Kidney epithelial cell (primary cell): ENCODE measurements around the gene MANSC1. TPM values are rescaled to one million over a fixed set of nuclear protein-coding genes. Genes with fewer than 3 reads are reported as not detected.

ENCODE experiments used
- DNase-seq: peaks from one replicate; pipeline ENCODE4 v3.0.0-alpha.2; 2010; ENCODE audit warnings: low read depth
- H3K27me3 ChIP-seq: 2 replicates; pipeline ENCODE4 v1.6.0; 2011; ENCODE audit warnings: low read length; ENCODE audit not compliant: control insufficient read depth, insufficient read depth
- H3K36me3 ChIP-seq: 2 replicates; pipeline ENCODE4 v1.5.1; 2011; ENCODE audit warnings: low read length; ENCODE audit not compliant: control insufficient read depth, insufficient read depth
- H3K4me3 ChIP-seq: 2 replicates; pipeline ENCODE4 v1.5.1; 2011; ENCODE audit warnings: low read depth, mild to moderate bottlenecking, control low read depth, low read length
- CTCF ChIP-seq: IDR thresholded peaks from 2 replicates; pipeline ENCODE4 v1.5.1; 2011; ENCODE audit warnings: mild to moderate bottlenecking, moderate library complexity, low read length, control low read depth, inconsistent platforms; ENCODE audit not compliant: insufficient read depth, poor library complexity, severe bottlenecking
- total RNA-seq: library from RNA; depleted of rRNA; stranded (reverse); fragments of >200 nt; gene quantifications from 2 replicates; pipeline ENCODE4 v1.2.3, GENCODE V29; 2015

Gene MANSC1
- total RNA-seq, 1 donor from 2014 or later, result 5.8 TPM

- no peaks in the 10 kb centered on the region for H3K36me3 ChIP-seq
- TF ChIP-seq CTCF, result no peak
- H3K27me3 ChIP-seq, result no peaks in the 10 kb centered on the region
- no peak for DNase-seq
- H3K4me3 ChIP-seq, result no peak overlapping the region
Observed at GRCh38 chr12:12379831-12380730, 30.0 kb upstream of the MANSC1 start.

DNA sequence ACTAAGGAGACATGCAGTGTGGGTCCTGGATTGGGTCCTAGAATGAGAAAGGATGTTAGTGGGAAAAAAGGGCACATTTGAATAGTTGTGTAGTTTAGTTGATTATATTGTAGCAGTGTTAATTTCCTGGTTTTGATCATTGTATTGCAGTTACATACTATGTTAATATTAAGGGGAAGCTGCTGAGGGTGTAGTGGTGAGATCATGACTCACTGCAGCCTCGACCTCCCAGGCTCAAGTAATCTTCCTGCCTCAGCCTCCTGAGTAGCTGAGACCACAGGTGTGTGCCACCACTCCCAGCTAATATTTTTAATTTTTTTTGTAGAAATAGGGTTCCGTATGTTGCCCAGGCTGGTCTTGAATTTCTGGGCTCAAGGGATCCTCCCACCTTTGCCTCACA lies 28.6 kb upstream of the MANSC1 start:
- H3K27me3 ChIP-seq, result no peaks in the 10 kb centered on the region
- no peak for DNase-seq
- H3K36me3 ChIP-seq, result no peaks in the 10 kb centered on the region
- H3K4me3 ChIP-seq, result no peak overlapping the region
- no peak for TF ChIP-seq CTCF

DNA sequence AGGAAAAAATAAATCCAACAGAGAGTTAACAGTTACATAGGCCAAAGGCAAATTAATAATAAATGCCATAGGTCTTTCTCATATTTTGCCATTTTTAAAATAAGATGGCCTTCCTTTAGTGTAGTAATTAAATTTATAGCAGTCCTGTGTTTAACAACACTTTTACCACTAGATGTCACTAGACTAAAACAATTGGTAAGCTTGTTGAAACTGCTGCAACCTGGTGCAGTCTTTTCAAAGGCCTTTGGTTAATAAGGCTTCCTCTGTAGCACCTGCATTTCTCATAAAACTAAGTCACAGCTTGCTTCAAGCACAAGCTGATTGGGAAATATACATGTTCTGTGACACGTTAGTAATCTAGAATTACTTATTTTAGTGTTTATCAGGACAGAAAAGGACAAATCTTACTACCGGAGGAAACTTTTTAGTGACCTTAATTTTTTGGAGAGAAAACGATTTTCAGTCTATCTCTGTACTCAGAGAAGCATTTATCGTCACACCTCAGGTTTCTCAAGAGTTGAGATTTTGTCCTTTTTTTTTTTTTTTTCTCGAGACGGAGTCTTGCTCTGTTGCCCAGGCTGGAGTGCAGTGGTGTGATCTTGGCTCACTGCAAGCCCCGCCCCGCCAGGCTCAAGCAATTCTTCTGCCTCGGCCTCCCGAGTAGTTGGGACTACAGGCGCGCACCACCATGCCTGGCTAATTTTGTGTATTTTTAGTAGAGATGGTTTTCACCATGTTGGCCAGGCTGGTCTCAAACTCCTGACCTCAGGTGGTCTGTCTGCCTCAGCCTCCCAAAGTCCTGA lies 26.8 kb upstream of the MANSC1 start:
- H3K4me3 ChIP-seq, result no peak overlapping the region
- peak; percentile 41 for TF ChIP-seq CTCF
- no peaks in the 10 kb centered on the region for H3K27me3 ChIP-seq
- no peaks in the 10 kb centered on the region for H3K36me3 ChIP-seq
- DNase-seq, result peak; percentile 63

- H3K27me3 ChIP-seq, result no peaks in the 10 kb centered on the region
- no peak for DNase-seq
- H3K4me3 ChIP-seq, result no peak overlapping the region
- H3K36me3 ChIP-seq, result no peaks in the 10 kb centered on the region
- TF ChIP-seq CTCF, result no peak
Observed at GRCh38 chr12:12372946-12373722, 23.1 kb upstream of the MANSC1 start.

- no peak for TF ChIP-seq CTCF
- H3K27me3 ChIP-seq, result no peaks in the 10 kb centered on the region
- no peak overlapping the region for H3K4me3 ChIP-seq
- no peak for DNase-seq
- no peaks in the 10 kb centered on the region for H3K36me3 ChIP-seq
Observed at GRCh38 chr12:12367482-12367998, 17.5 kb upstream of the MANSC1 start.
